Umbilical cord (tissue), 2 donors: ENCODE data around the gene HOXB4. TPM values are rescaled to one million over a fixed set of nuclear protein-coding genes. Genes with fewer than 3 reads are reported as not detected.

Source experiments
- DNase-seq: peaks from one replicate; pipeline ENCODE4 v3.0.0-alpha.2; 2015; ENCODE audit warnings: low spot score
- total RNA-seq: library from RNA; depleted of rRNA; stranded (reverse); fragments of >200 nt; gene quantifications from one replicate; pipeline ENCODE4 v1.2.3, GENCODE V29; 2014; ENCODE audit warnings: low replicate concordance; ENCODE audit not compliant: insufficient read depth

Gene HOXB4
- total RNA-seq, 1 donor from 2014 or later = 3.4 TPM

DNA sequence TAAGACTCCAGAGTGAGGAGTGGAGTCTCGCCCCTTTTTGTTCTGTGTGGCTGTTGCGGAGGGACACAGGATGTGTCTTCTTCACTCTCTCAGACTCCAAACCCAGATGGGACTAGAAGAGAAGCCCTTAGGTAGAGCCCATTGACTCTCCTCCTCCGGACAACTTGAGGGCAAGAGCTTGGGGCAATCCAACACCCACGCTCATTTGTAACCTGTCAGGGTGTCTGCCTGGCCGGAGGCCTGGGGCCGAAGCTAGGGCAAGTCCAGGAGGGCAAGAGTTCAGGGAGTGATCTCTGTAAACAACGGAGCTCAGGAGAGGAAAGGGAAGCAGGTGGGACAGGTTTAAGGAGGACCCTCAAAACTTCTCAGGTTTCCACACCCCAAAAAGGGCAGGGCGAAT lies 45.9 kb downstream of the HOXB4 start:
- DNase-seq = no peak

DNA sequence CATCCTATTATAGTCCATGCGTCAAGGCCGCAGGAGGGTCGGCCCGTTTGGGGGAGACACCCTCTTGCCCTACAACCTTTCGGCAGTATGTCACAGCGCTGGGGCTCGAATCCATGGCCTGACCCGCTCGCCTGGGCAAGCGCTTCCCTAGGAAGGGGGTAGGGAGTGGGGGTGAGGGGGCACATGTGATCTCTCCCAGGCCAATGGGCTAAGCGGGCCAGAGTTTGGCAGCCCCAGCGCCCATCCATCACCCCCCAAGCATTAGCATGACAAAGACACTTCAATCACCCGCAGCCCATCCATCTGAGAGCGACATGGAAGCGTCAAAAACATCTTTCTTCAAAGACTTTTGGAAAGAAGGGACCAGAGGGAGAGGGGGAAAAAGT lies 47.3 kb downstream of the HOXB4 start, which contains the start of gene HOXB1:
Gene HOXB1, minus strand, starts transcription at position 125 of the 386 bp plus-strand sequence. Its CDS starts 107 bp downstream, at position 18.
- no peak for DNase-seq

DNA sequence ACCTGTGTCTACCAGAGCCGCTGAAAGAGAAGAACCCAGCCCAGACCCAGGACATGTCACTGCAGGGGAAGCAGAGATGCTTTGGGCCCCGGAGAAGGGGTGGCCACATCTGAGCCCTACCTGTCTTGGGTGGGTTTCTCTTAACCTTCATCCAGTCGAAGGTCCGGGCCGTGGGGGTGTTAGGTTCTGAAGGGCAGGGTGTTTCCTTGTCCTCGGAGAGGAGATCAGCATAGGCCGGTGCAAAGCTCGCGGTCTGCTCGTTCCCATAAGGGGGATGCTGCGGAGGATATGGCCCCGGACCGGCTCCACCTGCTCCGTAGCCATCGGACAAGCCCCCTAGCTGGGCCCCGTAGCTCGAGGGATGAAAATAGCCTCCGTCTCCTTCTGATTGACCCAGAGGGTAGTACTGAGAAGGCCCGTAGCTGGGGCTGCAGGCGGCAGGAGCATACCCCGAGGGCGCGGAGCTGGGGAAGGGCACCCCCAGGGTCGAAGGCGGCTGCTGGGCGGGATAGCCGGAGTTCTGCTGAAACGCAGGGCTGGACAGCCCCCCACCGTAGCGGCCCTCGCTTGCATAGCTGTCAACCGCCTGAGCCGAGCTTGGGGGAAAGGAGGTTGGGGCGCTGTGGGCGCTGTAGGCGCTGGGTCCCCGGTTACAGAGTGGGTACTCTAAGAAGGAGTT lies 47.8 kb downstream of the HOXB4 start:
- DNase-seq = no peak

GRCh38 chr17:48529683-48530009 lies 48.5 kb downstream of the HOXB4 start:
- no peak for DNase-seq

GRCh38 chr17:48528936-48529682 lies 49.0 kb downstream of the HOXB4 start:
- peak; percentile 33 for DNase-seq

GRCh38 chr17:48528153-48528935 lies 49.8 kb downstream of the HOXB4 start:
- no peak for DNase-seq

DNA sequence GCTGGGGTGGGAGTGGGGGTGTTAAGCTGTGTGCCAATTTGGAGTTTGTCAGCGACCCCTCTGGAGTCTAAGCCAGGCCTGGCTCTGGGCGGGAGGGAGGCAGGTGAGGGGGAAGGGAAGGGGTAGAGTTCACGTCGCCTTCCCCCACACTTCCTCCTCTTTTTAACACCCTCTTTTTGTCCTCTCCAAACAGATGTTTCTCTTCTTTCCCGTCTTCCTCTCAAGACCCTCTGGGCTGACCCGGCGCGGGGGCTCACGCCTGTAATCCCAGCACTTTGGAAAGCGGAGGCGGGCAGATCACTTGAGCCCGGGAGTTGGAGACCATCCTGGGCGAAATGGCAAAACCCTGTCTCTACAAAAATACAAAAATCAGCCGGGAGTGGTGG lies 50.6 kb downstream of the HOXB4 start:
- DNase-seq = no peak

DNA sequence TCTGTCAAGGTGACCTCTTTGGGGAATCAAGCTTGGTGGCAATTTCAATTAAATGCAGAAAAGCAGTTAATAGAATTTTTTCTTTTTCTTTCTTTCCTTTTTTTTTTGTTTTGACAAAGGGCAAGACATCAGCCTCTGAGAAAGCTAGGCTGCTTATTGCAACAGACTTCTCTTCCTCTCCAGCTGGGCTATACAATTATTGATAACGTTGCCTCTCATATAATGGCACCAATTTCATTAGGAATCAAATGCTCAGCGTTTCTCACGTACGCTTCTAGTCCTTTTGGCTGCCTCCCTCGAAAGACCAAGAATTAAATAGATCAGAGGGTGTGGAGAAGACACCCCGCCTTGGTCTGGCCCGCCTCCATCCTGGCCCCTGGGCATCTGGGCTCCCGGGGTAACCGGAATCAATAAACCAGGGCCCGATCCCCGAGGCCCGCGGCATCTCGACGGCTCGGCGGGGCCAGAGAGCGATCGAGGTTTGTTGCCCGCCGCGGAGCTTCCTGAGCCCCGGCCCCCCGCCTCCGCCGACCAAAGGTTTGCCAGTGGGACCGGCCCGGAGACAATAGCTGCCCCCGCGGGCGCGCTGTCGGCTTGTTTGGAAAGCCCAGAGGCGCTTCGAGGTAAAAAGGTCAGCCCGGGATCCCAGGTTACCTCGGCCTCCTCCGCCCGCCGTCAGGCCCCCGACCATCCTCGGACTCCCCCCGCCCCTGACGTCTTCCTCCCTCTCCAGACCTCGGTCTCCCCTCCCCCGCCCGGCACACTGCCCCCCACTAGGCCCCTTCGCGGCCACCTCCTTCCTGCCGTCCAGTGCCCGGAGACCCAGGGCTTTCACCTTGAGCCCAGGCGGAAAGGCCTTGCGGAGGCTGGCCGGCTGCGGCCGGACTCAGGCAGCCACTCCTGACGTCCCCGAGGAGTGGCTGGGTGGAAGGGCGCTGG lies 51.3 kb downstream of the HOXB4 start:
- no peak for DNase-seq

Other genes with a start within 250 kb of the HOXB4 start
- gene SKAP1, start 148.1 kb downstream of the HOXB4 start, total RNA-seq = not detected
- gene HOXB1, start 47.3 kb downstream of the HOXB4 start, total RNA-seq = 0.96 TPM
- gene HOXB2, start 33.2 kb downstream of the HOXB4 start, total RNA-seq = 9.9 TPM
- 18.3 TPM for gene HOXB3, start 11.9 kb upstream of the HOXB4 start, total RNA-seq
- gene HOXB5, start 15.4 kb upstream of the HOXB4 start, total RNA-seq = not detected
- not detected for gene HOXB6, start 26.6 kb upstream of the HOXB4 start, total RNA-seq
- 0.96 TPM for gene HOXB7, start 32.7 kb upstream of the HOXB4 start, total RNA-seq
- gene HOXB8, start 36.9 kb upstream of the HOXB4 start, total RNA-seq = not detected
- 0.24 TPM for gene HOXB9, start 48.0 kb upstream of the HOXB4 start, total RNA-seq
- gene PRAC1, start 144.2 kb upstream of the HOXB4 start, total RNA-seq = not detected
- not detected for gene PRAC2, start 144.8 kb upstream of the HOXB4 start, total RNA-seq
- 0.72 TPM for gene HOXB13, start 150.4 kb upstream of the HOXB4 start, total RNA-seq
- gene TTLL6, start 238.9 kb upstream of the HOXB4 start, total RNA-seq = not detected